Activated CD8-positive, alpha-beta memory T cell treated with anti-CD3 and anti-CD28 coated beads, Interleukin-2, amount 10 ng/mL, durations not matched to agents 7 days and 5 days (primary cell): ENCODE data around the gene LRRTM1. TPM values are rescaled to one million over a fixed set of nuclear protein-coding genes. Genes with fewer than 3 reads are reported as not detected.

Experiments used
- ATAC-seq: fragments of 150-1000 bp; cut with Tn5 transposase; one replicate; pipeline ENCODE4 v1.10.0; 2021; ENCODE audit warnings: moderate library complexity
- CTCF ChIA-PET: fragments of 350-600 bp; sonication (Branson Sonifier 250); formaldehyde crosslinking; loops from one replicate; lab custom pipeline; 2021; ENCODE audit warnings: antibody characterized with exemption; lab: Charles Lee
- DNase-seq: peaks from one replicate; pipeline ENCODE4 v3.0.0-alpha.2; 2020
- H3K27ac Mint-ChIP-seq: one replicate; pipeline ENCODE4 v1.8.0; 2021; ENCODE audit warnings: mild to moderate bottlenecking, mixed read lengths
- H3K27me3 Mint-ChIP-seq: one replicate; pipeline ENCODE4 v1.8.0; 2021; ENCODE audit warnings: mixed read lengths
- H3K36me3 Mint-ChIP-seq: one replicate; pipeline ENCODE4 v1.8.0; 2021; ENCODE audit warnings: mild to moderate bottlenecking, mixed read lengths
- H3K4me1 Mint-ChIP-seq: one replicate; pipeline ENCODE4 v1.8.0; 2021; ENCODE audit warnings: mixed read lengths
- H3K4me3 Mint-ChIP-seq: one replicate; pipeline ENCODE4 v1.8.0; 2021; ENCODE audit warnings: mild to moderate bottlenecking, moderate library complexity, mixed read lengths
- H3K9me3 Mint-ChIP-seq: one replicate; pipeline ENCODE4 v1.8.0; 2022; ENCODE audit warnings: low read depth, mixed read lengths
- total RNA-seq, 2 experiments: library from RNA; stranded (reverse); gene quantifications; one replicate each; pipeline ENCODE4 v1.2.3, GENCODE V29; 2021

LRRTM1 gene
- total RNA-seq, 2 experiments from 2014 or later = not detected

DNA sequence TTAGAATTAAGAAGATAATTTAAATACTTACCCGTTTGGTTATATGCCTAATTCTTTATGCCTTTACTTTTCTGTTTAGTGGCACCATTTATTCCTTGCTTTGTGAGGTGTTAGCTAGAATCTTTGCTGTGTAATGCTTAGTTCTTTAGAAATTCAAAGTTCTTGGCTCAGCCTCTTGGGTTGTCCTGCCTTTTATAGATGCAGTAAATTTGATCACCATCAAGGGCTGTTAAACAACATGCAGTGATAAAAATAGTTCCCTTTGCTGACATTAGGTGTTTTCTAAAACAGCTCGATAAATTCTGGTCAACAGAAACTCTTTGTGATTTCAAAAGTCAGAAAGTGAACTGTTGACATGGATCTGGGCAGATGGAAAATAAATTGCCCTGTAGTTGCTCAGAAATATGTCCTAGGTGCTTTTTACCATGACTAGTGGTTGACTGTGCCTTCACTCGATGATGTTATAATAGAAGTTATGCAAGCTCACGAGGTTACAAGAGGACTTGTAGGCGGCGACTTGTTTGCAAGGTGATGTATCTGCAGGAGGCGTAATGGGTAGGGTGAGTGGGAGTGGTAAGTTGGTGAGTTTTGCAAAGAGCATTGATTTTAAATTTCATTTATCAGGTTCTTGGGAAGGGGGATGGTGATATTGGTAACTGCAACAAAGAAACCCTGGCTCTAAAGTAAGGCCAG lies 52.1 kb downstream of the LRRTM1 start:
- Mint-ChIP-seq H3K27me3 (no peaks in the 10 kb centered on the region), H3K4me1 (no peaks in the 10 kb centered on the region), H3K9me3 (peaks cover 2% of the 10 kb centered on the region), H3K27ac (no peak overlapping the region), H3K4me3 (no peak overlapping the region), H3K36me3 (no peaks in the 10 kb centered on the region)
- ATAC-seq (no peak), DNase-seq (no peak)
- CTCF ChIA-PET = no interaction called here
